Renal cortical epithelial cell (primary cell): ENCODE measurements around the gene TXNDC15. TPM values are rescaled to one million over a fixed set of nuclear protein-coding genes. Genes with fewer than 3 reads are reported as not detected.
"Not testable (repeated sequence)": the region's sequence is repeated elsewhere in the genome, so short reads cannot be mapped to it uniquely, and the experiment has no call there.

Experiments used
- DNase-seq: peaks from one replicate; pipeline ENCODE4 v3.0.0-alpha.2; 2011; ENCODE audit warnings: low read depth
- total RNA-seq: library from RNA; depleted of rRNA; stranded (reverse); fragments of >200 nt; gene quantifications from 2 replicates; pipeline ENCODE4 v1.2.3, GENCODE V29; 2014

Gene TXNDC15
- 55.0 and 64.3 TPM in 2 replicates for total RNA-seq

GRCh38 chr5:134873987-134874830 lies at the start of gene TXNDC15:
TXNDC15 (plus strand) TSS chr5:134874371; CDS start chr5:134874428, 57 bp downstream.
- DNase-seq, result peak; percentile 56

GRCh38 chr5:134824681-134825080 lies 49.5 kb upstream of the TXNDC15 start:
- no peak for DNase-seq

GRCh38 chr5:134825212-134825611 lies 49.0 kb upstream of the TXNDC15 start:
- no peak for DNase-seq

- no peak for DNase-seq
Measured at GRCh38 chr5:134833340-134834032, 40.7 kb upstream of the TXNDC15 start.

GRCh38 chr5:134835623-134836022 lies 38.5 kb upstream of the TXNDC15 start:
- DNase-seq, result no peak

GRCh38 chr5:134837530-134838181 lies 36.5 kb upstream of the TXNDC15 start:
- DNase-seq, result peak; percentile 40

- not testable (repeated sequence) for DNase-seq
Measured at GRCh38 chr5:134838361-134838760, 35.8 kb upstream of the TXNDC15 start.

- DNase-seq, result peak; percentile 75
Measured at GRCh38 chr5:134840811-134841210, 33.4 kb upstream of the TXNDC15 start.

- no peak for DNase-seq
Measured at GRCh38 chr5:134844252-134844651, 29.9 kb upstream of the TXNDC15 start.

GRCh38 chr5:134845335-134845851 lies 28.8 kb upstream of the TXNDC15 start:
- no peak for DNase-seq

GRCh38 chr5:134845852-134846640 lies 28.1 kb upstream of the TXNDC15 start, which contains the start of gene C5orf24:
C5orf24 (plus strand) TSS chr5:134845968; CDS start chr5:134854901, 8,933 bp downstream.
- DNase-seq, result peak; percentile 89

- DNase-seq, result peak; percentile 21
Measured at GRCh38 chr5:134846641-134846960, 27.6 kb upstream of the TXNDC15 start.

GRCh38 chr5:134849434-134849933 lies 24.7 kb upstream of the TXNDC15 start:
- peak; percentile 18 for DNase-seq

- DNase-seq, result peak; percentile 45
Measured at GRCh38 chr5:134851307-134851923, 22.8 kb upstream of the TXNDC15 start.

- not testable (repeated sequence) for DNase-seq
Measured at GRCh38 chr5:134856465-134856864, 17.7 kb upstream of the TXNDC15 start.

GRCh38 chr5:134857401-134857800 lies 16.8 kb upstream of the TXNDC15 start:
- DNase-seq, result no peak

GRCh38 chr5:134864707-134865106 lies 9.5 kb upstream of the TXNDC15 start:
- no peak for DNase-seq

- DNase-seq, result no peak
Measured at GRCh38 chr5:134873494-134873893, 677 bp upstream of the TXNDC15 start.

GRCh38 chr5:134874831-134875655 lies 872 bp downstream of the TXNDC15 start:
- peak; percentile 70 for DNase-seq

- DNase-seq, result no peak
Measured at GRCh38 chr5:134877159-134877558, 3.0 kb downstream of the TXNDC15 start.
